NCI-H526 (cell line): ENCODE measurements around the gene EVPLL.
"Not testable (repeated sequence)": the region's sequence is repeated elsewhere in the genome, so short reads cannot be mapped to it uniquely, and the experiment has no call there.

Experiments used
- DNase-seq, 2 experiments: peaks; one replicate each; lab custom pipeline; 2025; lab: John Stamatoyannopoulos, UW

EVPLL gene

GRCh38 chr17:18379246-18380146 lies 1.9 kb downstream of the EVPLL start:
- no peak for DNase-seq

DNA sequence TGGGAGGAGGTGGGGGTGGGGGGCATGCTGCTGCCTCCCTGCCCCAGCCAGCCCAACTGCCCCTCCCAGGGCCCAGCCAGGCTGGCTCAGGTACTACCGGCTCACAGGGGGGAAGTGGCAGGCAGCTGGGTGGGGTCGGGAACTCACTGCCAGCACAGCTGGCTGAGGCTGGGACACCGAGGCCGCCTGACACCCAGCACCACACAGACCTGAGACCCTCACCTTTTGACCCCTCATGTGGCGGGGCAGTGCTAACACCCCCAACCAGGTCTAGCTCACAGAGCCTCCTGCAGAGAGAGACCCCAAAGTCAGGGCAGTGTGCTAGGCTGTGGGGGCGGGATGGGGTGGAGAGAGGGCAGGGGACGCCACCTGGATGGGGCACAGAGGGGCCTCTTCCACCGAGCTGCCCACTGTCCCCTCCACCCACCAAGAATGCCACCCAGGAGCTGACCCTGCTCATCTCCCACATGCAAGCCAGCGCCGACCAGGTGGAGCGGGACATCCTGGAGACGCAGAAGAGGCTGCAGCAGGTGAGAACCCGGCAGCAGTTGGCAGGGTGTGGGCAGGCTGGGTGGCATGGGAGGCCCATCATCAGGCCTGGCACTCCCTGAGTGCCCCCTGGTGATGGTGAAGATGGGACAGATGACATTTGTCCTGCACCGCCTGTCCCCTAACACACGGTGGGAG lies 3.0 kb downstream of the EVPLL start:
- no peak for DNase-seq

DNA sequence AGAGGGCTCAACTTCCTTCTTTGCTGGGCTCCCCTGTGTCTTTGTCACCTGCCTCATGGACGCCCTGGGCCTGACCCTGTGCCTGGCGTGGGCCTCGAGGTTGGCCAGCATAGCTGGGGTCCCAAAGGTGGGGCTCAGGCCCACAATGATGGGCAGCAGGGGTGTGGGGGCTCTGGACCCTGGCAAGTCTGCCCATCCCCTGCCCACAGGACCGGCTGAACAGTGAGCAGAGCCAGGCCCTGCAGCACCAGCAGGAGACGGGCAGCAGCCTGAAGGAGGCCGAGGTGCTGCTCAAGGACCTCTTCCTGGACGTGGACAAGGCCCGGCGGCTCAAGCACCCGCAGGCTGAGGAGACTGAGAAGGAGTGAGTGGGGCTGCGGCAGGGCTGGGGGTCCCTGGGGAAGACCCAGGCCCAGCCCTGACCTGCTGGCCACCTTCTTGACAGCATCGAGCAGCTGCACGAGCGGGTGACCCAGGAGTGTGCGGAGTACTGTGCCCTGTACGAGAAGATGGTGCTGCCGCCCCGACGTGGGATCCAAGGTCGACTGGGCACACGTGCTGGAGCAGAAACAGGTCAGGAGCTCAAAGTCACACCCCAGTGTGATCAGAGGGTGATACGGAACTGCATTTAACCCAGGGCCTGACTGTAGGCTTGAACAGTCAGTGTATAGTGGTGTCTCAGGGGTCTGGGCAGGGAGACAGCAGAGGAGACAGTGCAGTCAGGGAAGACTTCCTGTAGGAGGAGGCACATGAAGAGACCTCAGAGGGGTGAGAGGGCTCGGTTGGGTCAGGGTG lies 3.8 kb downstream of the EVPLL start:
- no peak for DNase-seq

DNA sequence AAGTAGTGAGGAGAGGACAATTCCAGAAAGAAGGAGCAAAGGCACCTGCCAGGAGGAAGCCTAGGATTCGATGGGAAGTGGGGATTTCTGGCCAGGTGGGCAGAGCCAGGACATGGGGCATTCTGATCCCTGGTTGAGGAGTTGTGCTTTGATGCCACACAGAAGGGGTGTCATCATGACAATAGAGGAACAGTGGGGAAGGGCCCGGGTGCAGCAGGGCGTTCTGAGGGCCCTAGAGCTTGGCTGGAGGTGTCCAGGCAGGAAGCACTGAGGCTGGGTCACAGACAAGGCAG lies 4.3 kb downstream of the EVPLL start:
- no peak for DNase-seq

DNA sequence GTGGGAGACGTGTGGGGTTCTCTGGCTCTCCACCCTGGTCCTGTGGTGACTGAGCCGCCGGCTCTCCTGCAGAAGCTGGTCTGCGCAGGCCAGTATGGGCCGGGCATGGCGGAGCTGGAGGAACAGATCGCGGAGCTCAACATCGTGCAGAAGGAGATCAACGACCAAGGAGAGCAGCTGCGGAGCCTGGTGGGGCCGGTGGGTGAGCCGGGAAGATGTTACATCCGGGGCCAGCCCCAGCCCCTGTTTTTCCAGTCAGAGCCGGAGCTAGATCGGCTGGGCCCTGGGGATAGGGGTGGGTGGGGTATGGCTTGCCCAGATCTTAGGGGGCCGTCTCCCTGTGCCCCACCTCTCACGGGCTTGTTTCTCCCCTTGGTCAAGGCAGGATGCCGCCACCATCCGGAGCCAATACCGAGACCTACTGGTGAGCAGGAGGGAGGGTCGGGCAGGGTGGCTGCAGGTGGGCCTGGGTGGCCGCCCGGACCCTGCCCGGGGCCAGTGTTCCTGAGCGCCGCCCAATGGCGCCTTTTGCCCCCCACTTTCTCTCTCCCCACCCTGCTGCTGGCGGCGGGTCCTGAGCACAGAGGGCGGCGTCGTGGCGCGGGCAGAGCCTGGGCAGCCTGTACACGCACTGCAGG lies 5.0 kb downstream of the EVPLL start:
- DNase-seq = no peak

DNA sequence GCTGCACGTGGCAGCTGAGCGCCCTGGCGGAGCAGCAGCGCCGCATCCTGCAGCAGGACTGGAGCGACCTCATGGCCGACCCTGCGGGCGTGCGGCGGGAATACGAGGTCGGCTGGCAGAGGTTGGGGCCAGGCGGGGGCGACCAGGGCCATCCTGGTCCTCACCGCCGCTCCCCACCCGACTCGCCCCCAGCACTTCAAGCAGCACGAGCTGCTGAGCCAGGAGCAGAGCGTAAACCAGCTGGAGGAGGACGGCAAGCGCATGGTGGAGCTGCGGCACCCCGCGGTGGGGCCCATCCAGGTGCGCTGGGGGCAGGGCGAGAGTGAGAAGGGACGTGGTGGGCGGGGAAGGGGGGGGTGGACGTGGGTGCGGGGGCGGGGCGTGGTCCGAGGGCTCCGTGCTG lies 5.5 kb downstream of the EVPLL start:
- DNase-seq = not testable (repeated sequence)

DNA sequence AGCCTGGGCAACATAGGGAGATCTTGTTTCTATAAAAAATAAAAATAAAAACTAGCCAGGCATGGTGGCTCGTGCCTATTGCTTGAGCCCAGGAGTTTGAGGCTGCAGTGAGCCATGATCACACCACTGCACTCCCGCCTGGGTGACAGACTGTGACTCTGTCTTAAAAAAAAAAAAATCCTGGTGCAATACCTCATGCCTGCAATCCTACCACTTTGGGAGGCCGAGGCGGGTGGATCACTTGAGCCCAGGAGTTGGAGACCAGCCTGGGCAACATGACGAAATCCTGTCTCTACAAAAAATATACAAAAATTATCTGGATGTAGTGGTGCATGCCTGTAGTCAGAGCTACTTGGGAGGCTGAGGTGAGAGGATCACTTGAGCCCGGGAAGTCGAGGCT lies 6.7 kb downstream of the EVPLL start:
- not testable (repeated sequence) for DNase-seq

- not testable (repeated sequence) for DNase-seq
These were observed 10.0 kb downstream of the EVPLL start for GRCh38 chr17:18387583-18387982.

DNA sequence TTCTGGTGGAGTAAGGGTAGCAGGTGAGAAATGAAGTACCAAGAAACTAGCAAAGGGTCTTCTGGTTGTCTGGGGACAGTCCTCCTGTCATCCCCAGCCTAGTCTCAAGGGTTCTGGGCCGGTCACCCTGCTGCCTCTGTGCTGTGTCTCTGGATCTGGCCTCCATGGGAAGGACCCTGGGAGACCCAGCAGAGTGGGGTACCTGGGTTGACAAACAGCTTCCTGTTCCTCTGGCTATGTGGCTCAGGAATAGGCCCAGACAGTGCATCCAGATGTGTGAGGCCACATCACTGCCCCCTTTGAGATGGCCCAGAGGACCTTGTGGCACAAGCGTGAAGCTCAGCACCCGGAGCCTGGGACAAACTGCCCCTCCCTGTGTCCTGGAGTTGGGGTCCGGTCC lies 10.7 kb downstream of the EVPLL start:
- not testable (repeated sequence) for DNase-seq

DNA sequence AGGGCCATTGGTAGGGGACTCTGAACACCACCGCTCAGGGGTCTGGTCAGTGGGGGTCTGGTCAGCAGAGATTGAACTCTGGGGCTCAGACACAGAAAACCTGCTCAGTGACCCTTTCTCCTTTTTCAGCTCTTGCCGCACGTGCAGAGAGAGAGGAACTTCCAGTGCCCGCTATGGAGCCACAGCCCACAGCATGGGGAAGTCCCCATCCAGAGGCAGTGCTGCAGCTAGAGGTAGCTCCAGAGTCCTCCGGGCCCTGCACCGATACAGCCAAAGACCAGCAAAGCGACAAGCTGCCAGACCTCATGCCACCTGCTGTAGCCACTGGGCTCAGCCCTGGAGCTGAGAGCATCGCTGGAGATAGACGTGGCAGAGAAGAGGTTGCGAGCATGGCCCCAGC lies 11.2 kb downstream of the EVPLL start:
- DNase-seq = not testable (repeated sequence)

GRCh38 chr17:18401872-18402590 lies 24.5 kb downstream of the EVPLL start:
- DNase-seq = not testable (repeated sequence)

GRCh38 chr17:18403166-18403565 lies 25.6 kb downstream of the EVPLL start:
- not testable (repeated sequence) for DNase-seq

DNA sequence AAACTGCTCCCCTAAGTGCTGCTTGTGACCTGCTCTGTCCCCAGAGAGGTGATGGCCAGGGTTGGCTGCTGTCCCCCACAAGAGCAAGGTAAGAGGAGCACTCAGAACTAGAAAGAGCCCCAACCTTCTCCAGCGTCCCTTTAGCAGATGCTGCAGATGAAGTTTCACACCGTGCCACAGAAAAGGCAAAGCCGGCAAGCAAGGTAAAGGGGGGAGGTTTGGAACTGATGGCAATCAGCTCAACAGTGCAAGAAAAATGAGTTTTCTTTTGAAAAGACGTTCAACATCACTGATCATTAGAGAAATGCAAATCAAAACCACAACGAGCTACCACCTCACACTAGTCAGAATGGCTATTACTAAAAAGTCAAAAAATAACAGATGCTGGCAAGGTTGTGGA lies 26.0 kb downstream of the EVPLL start:
- DNase-seq = not testable (repeated sequence)

DNA sequence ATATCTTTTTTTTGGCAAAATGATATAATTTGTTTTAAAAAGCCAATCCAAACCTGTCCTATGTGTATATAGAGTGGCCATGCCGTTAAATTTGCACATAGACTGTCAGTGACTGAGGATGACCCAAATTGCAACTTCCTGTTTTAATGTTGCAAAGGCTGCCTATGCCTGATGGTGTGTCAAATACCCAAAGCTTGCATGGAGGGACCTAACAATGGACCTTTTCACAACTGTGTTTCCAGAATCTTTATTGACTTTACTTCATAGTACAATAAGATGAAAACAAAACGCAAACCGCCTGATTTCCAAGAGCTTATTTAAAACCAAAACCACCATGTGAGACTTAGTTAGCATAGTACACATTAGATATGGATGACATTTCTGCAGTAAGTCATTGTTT lies 31.3 kb downstream of the EVPLL start:
- DNase-seq = peak; percentile 63 to 77

DNA sequence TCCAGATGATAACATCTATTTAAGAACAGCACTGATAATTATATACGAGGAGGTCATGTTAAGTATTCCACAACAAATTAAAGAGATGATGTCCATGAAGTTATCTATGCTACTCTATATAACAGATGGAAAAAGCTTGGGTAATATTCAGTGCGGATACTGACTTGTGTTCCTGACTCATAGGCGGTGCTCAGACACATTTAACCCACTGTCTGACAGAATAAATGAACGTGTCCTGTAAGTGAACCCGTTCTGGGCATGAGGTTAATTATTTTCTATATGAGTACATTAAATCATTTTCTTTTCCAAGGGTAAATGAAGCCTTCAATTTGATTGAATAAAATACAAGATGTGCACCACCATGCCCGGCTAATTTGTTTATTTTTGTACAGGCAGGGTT lies 31.7 kb downstream of the EVPLL start:
- DNase-seq = peak in 1 of 2 experiments; percentile 36

DNA sequence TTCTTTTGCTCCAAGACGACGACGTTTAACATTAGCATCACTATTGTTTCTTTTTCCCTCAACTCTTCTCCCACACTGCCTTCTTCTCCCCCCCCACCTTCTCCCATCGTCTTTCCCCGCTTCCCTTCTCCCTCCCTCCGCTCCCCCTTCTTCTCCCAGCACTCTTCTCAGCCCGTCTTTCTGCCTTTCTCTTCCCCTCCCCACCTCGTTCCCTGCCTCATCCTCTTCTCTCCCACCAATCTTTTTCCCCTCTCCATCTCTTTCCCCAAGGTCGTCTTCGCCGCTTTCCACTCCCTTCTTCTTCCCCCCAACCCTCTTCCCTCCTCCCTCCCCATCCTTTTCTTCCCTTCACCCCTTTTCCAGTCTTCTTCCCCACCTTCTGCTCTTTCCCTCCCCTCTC lies 33.2 kb downstream of the EVPLL start:
- peak in 1 of 2 experiments; percentile 4 for DNase-seq

- DNase-seq = not testable (repeated sequence)
These were observed 33.8 kb downstream of the EVPLL start for GRCh38 chr17:18411377-18411864.

DNA sequence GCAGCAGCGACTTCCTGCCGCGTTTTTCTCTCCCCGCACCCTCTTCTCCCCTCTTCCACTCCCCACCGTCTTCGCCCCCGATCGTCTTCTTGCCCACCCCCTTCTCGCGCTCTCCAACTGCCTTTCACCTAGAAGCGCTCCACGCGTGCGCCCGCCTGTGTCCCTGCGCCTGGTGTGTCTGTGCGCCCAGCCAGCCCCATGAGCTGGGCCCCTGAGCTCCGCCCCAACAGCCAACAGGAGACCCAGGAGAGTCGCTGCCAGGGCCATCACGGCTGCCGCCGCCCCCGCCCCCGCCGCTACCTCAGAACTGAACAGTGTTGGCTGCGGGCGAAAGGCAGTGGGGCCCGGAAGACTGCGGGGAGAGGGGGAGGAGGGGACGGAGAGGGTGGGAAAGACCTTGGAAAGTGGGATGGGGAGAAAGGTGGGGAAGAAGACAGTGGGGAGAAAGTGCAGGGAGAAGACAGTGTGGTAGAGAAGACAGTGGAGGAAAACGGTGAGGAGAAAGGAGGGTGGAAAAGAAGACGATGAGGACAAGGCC lies 34.5 kb downstream of the EVPLL start:
- not testable (repeated sequence) for DNase-seq

- not testable (repeated sequence) for DNase-seq
These were observed 43.9 kb downstream of the EVPLL start for GRCh38 chr17:18421521-18421920.

GRCh38 chr17:18422464-18422863 lies 44.9 kb downstream of the EVPLL start:
- not testable (repeated sequence) for DNase-seq

- not testable (repeated sequence) for DNase-seq
These were observed 45.4 kb downstream of the EVPLL start for GRCh38 chr17:18423015-18423414.
